Measurements from ENCODE around the gene ANKRD27.

DNA sequence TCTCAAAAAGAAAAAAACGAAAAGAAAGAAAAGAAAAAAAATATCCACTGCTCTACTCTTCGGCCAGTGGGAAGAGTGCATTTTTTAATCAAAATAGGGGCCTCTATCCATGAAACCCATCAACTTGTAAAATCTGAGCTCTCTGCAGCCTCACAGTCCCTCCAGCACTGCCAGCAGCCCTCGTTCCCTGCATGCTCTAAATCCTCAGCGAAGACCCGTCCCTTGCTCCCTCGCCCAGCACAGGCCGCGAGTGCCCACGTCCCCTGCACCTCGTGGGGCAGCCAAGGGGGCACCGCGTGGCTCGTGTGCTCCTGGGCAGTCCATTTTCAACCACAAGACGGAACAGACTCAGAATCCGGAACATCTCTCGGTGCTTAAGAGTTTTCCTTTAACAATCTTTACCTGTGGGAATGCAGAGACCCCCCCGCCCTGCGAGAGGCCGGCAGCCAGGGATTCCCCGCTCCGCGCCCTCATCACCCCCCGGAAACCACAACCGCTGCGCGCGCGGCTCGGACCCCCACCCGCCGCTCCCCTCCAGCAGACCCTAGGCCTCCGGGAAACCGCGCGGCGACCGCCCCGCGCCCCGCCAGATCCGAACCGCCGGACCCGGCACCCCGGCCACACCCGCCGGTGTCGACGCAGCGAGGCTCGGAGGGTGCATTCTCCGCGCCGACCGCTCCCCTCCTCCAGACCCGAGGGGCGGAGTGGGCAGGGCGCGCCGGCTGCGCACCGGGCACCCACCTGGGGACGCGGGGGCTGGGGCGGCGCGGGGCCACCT is 638 bp downstream of the ANKRD27 start:
- TF ChIP-seq, protein P1, sequence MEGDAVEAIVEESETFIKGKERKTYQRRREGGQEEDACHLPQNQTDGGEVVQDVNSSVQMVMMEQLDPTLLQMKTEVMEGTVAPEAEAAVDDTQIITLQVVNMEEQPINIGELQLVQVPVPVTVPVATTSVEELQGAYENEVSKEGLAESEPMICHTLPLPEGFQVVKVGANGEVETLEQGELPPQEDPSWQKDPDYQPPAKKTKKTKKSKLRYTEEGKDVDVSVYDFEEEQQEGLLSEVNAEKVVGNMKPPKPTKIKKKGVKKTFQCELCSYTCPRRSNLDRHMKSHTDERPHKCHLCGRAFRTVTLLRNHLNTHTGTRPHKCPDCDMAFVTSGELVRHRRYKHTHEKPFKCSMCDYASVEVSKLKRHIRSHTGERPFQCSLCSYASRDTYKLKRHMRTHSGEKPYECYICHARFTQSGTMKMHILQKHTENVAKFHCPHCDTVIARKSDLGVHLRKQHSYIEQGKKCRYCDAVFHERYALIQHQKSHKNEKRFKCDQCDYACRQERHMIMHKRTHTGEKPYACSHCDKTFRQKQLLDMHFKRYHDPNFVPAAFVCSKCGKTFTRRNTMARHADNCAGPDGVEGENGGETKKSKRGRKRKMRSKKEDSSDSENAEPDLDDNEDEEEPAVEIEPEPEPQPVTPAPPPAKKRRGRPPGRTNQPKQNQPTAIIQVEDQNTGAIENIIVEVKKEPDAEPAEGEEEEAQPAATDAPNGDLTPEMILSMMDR (IDR thresholded peaks at IDR 0.05): no peak
- no peak for TF ChIP-seq POLR2A (IDR thresholded peaks at IDR 0.05)
